Measurements from ENCODE around the gene SPATS2.
"Not testable (repeated sequence)": the region's sequence is repeated elsewhere in the genome, so short reads cannot be mapped to it uniquely, and the experiment has no call there.

SPATS2 gene

GRCh38 chr12:49367381-49368239, at the start of gene SPATS2:
Gene SPATS2, plus strand, starts transcription at chr12:49367462. Its CDS starts 93,551 bp downstream, at chr12:49461013.
- DNase-seq (ENCODE audit: low read depth): no peak

GRCh38 chr12:49320411-49321103, 46.7 kb upstream of the SPATS2 start:
- DNase-seq (ENCODE audit: low read depth): not testable (repeated sequence)

- DNase-seq (ENCODE audit: low read depth): no peak
Measured at GRCh38 chr12:49322367-49322707, 44.9 kb upstream of the SPATS2 start.

GRCh38 chr12:49322708-49323523, 44.3 kb upstream of the SPATS2 start, which contains the start of gene TROAP:
Gene TROAP, plus strand, starts transcription at chr12:49323255. Its CDS starts 354 bp downstream, at chr12:49323609.
- peak; percentile 93 for DNase-seq (ENCODE audit: low read depth)

- no peak for DNase-seq (ENCODE audit: low read depth)
Measured at GRCh38 chr12:49323524-49324097, 43.7 kb upstream of the SPATS2 start.

- no peak for DNase-seq (ENCODE audit: low read depth)
Measured at GRCh38 chr12:49325606-49326005, 41.7 kb upstream of the SPATS2 start.

- DNase-seq (ENCODE audit: low read depth): no peak
Measured at GRCh38 chr12:49327368-49327767, 39.9 kb upstream of the SPATS2 start.

- no peak for DNase-seq (ENCODE audit: low read depth)
Measured at GRCh38 chr12:49327887-49328286, 39.4 kb upstream of the SPATS2 start.

GRCh38 chr12:49328816-49329215, 38.4 kb upstream of the SPATS2 start:
- no peak for DNase-seq (ENCODE audit: low read depth)

GRCh38 chr12:49330032-49330619, 37.1 kb upstream of the SPATS2 start:
- DNase-seq (ENCODE audit: low read depth): no peak

GRCh38 chr12:49330631-49331379, 36.5 kb upstream of the SPATS2 start:
- DNase-seq (ENCODE audit: low read depth): no peak

- DNase-seq (ENCODE audit: low read depth): no peak
Measured at GRCh38 chr12:49331380-49332222, 35.7 kb upstream of the SPATS2 start.

GRCh38 chr12:49332441-49332861, 34.8 kb upstream of the SPATS2 start:
- no peak for DNase-seq (ENCODE audit: low read depth)

GRCh38 chr12:49332891-49333371, 34.3 kb upstream of the SPATS2 start:
- DNase-seq (ENCODE audit: low read depth): no peak

GRCh38 chr12:49333778-49334177, 33.5 kb upstream of the SPATS2 start:
- DNase-seq (ENCODE audit: low read depth): not testable (repeated sequence)

- no peak for DNase-seq (ENCODE audit: low read depth)
Measured at GRCh38 chr12:49334226-49334625, 33.0 kb upstream of the SPATS2 start.

GRCh38 chr12:49334681-49335080, 32.6 kb upstream of the SPATS2 start:
- no peak for DNase-seq (ENCODE audit: low read depth)

GRCh38 chr12:49335118-49335954, 31.9 kb upstream of the SPATS2 start:
- DNase-seq (ENCODE audit: low read depth): no peak

All from activated T-helper 1 cell treated with Interleukin-2 at 50 U/mL for 16 hours (primary cell).